Activated CD8-positive, alpha-beta memory T cell treated with anti-CD3 and anti-CD28 coated beads, Interleukin-2, amount 50 U/mL, for 1 hour (primary cell): ENCODE measurements around the gene DGKH.

Experiments
- DNase-seq: peaks from one replicate; pipeline ENCODE4 v3.0.0-alpha.2; 2020; ENCODE audit errors: extremely low read depth

DGKH gene

GRCh38 chr13:42048342-42048683, at the start of gene DGKH:
Gene DGKH, plus strand, starts transcription at chr13:42048648. Its CDS starts 126 bp downstream, at chr13:42048774.
- no peak for DNase-seq

GRCh38 chr13:42000846-42001245, 47.6 kb upstream of the DGKH start:
- DNase-seq = no peak

GRCh38 chr13:42001580-42001979, 46.9 kb upstream of the DGKH start:
- no peak for DNase-seq

GRCh38 chr13:42002066-42002465, 46.4 kb upstream of the DGKH start:
- no peak for DNase-seq

GRCh38 chr13:42007844-42008243, 40.6 kb upstream of the DGKH start:
- DNase-seq = no peak

- DNase-seq = no peak
These were observed 39.4 kb upstream of the DGKH start for GRCh38 chr13:42009057-42009456.

- no peak for DNase-seq
These were observed 36.7 kb upstream of the DGKH start for GRCh38 chr13:42011601-42012350.

GRCh38 chr13:42014119-42014518, 34.3 kb upstream of the DGKH start:
- no peak for DNase-seq

GRCh38 chr13:42017264-42017663, 31.2 kb upstream of the DGKH start:
- DNase-seq = no peak

- DNase-seq = no peak
These were observed 26.6 kb upstream of the DGKH start for GRCh38 chr13:42021851-42022250.

- DNase-seq = no peak
These were observed 26.1 kb upstream of the DGKH start for GRCh38 chr13:42022336-42022735.

- DNase-seq = no peak
These were observed 25.5 kb upstream of the DGKH start for GRCh38 chr13:42022796-42023493.

GRCh38 chr13:42027286-42027685, 21.2 kb upstream of the DGKH start:
- no peak for DNase-seq

GRCh38 chr13:42028113-42028799, 20.2 kb upstream of the DGKH start:
- no peak for DNase-seq

- DNase-seq = no peak
These were observed 12.4 kb upstream of the DGKH start for GRCh38 chr13:42035905-42036521.

GRCh38 chr13:42036711-42037110, 11.7 kb upstream of the DGKH start:
- no peak for DNase-seq

GRCh38 chr13:42038661-42039456, 9.6 kb upstream of the DGKH start:
- DNase-seq = no peak

GRCh38 chr13:42039457-42039945, 8.9 kb upstream of the DGKH start:
- DNase-seq = no peak

GRCh38 chr13:42039946-42040729, 8.3 kb upstream of the DGKH start:
- peak; percentile 60 for DNase-seq

GRCh38 chr13:42040730-42041010, 7.8 kb upstream of the DGKH start:
- no peak for DNase-seq
